K562 (cell line): ENCODE data around the gene CS.

Experiments
- ELF4 ChIP-seq: fragments of 450-650 bp; formaldehyde crosslinking; IDR thresholded peaks from 2 replicates; pipeline ENCODE4 v1.4.0; 2022; ENCODE audit warnings: missing genetic modification characterization
- POLR2A ChIP-seq: fragments of 450-650 bp; conservative IDR thresholded peaks from 2 replicates; pipeline ENCODE4 v1.6.1; 2016
- POLR2AphosphoS5 ChIP-seq: IDR thresholded peaks from 2 replicates; pipeline ENCODE4 v1.6.1; 2011; ENCODE audit warnings: mild to moderate bottlenecking, low read depth, low read length, moderate library complexity; ENCODE audit not compliant: control insufficient read depth, insufficient read depth
- ZNF431 ChIP-seq: sonication (generic); formaldehyde crosslinking; IDR thresholded peaks from 2 replicates; pipeline ENCODE4 v1.8.0; 2022; ENCODE audit warnings: mild to moderate bottlenecking, missing genetic modification reagents

- TF ChIP-seq ELF4 (no peak), POLR2AphosphoS5 (no peak), ZNF431 (no peak; the same call in 1 of the 2 replicates), POLR2A (no peak)
Observed at GRCh38 chr12:56257491-56258067, 42.6 kb downstream of the CS start.
